Activated CD4-positive, alpha-beta memory T cell treated with anti-CD3 and anti-CD28 coated beads, Interleukin-2, amount 10 ng/mL, durations not matched to agents 7 days and 5 days (primary cell): Measurements from ENCODE around the gene PCDHGB6. TPM values are rescaled to one million over a fixed set of nuclear protein-coding genes. Genes with fewer than 3 reads are reported as not detected.
"Not testable (repeated sequence)": the region's sequence is repeated elsewhere in the genome, so short reads cannot be mapped to it uniquely, and the experiment has no call there.

Source experiments
- CTCF ChIA-PET: fragments of 350-600 bp; sonication (Branson Sonifier 250); formaldehyde crosslinking; loops from one replicate; lab custom pipeline; 2021; ENCODE audit warnings: antibody characterized with exemption, inconsistent platforms; lab: Charles Lee
- POLR2A ChIA-PET: fragments of 350-600 bp; sonication (Branson Sonifier 250); formaldehyde crosslinking; loops from one replicate; lab custom pipeline; 2021; ENCODE audit warnings: antibody characterized with exemption; lab: Charles Lee
- DNase-seq: peaks from one replicate; pipeline ENCODE4 v3.0.0-alpha.2; 2020
- H3K27ac Mint-ChIP-seq: one replicate; pipeline ENCODE4 v1.8.0; 2021; ENCODE audit warnings: mild to moderate bottlenecking, mixed read lengths
- H3K27me3 Mint-ChIP-seq: one replicate; pipeline ENCODE4 v1.8.0; 2021; ENCODE audit warnings: mixed read lengths
- H3K36me3 Mint-ChIP-seq: one replicate; pipeline ENCODE4 v1.8.0; 2021; ENCODE audit warnings: low read depth, mixed read lengths
- H3K4me1 Mint-ChIP-seq: one replicate; pipeline ENCODE4 v1.8.0; 2021; ENCODE audit warnings: mixed read lengths
- H3K4me3 Mint-ChIP-seq: one replicate; pipeline ENCODE4 v1.8.0; 2021; ENCODE audit warnings: mild to moderate bottlenecking, mixed read lengths
- H3K9me3 Mint-ChIP-seq: one replicate; pipeline ENCODE4 v1.8.0; 2021; ENCODE audit warnings: mixed read lengths
- total RNA-seq, 2 experiments: library from RNA; stranded (reverse); gene quantifications; one replicate each; pipeline ENCODE4 v1.2.3, GENCODE V29; 2021

Gene PCDHGB6
- total RNA-seq, 2 experiments from 2014 or later = not detected

DNA sequence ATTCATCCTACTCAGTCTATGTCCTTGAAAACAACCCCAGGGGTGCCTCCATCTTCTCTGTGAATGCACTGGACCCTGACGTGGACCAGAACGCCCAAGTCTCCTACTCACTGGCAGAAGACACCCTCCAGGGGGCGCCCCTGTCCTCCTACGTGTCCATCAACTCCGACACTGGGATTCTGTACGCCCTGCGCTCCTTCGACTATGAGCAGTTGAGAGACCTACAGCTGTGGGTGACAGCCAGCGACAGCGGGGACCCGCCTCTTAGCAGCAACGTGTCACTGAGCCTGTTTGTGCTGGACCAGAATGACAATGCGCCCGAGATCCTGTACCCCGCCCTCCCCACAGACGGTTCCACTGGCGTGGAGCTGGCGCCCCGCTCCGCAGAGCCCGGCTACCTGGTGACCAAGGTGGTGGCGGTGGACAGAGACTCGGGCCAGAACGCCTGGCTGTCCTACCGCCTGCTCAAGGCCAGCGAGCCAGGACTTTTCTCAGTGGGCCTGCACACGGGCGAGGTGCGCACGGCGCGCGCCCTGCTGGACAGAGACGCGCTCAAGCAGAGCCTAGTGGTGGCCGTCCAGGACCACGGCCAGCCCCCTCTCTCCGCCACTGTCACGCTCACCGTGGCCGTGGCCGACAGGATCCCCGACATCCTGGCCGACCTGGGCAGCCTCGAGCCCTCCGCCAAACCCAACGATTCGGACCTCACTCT lies 32.2 kb upstream of the PCDHGB6 start:
- CTCF ChIA-PET = interaction anchor here (0.7 kb wide), 1 partner anchor 100 kb away, joined by 4 read pairs; no protein-coding TSS in a partner anchor
- peaks cover 17% of the 10 kb centered on the region for H3K27me3 Mint-ChIP-seq
- H3K27ac Mint-ChIP-seq, POLR2A ChIA-PET, H3K4me3 Mint-ChIP-seq, DNase-seq, H3K4me1 Mint-ChIP-seq: not testable (repeated sequence)
- peaks cover 19% of the 10 kb centered on the region for H3K9me3 Mint-ChIP-seq
- peaks cover 11% of the 10 kb centered on the region for H3K36me3 Mint-ChIP-seq

DNA sequence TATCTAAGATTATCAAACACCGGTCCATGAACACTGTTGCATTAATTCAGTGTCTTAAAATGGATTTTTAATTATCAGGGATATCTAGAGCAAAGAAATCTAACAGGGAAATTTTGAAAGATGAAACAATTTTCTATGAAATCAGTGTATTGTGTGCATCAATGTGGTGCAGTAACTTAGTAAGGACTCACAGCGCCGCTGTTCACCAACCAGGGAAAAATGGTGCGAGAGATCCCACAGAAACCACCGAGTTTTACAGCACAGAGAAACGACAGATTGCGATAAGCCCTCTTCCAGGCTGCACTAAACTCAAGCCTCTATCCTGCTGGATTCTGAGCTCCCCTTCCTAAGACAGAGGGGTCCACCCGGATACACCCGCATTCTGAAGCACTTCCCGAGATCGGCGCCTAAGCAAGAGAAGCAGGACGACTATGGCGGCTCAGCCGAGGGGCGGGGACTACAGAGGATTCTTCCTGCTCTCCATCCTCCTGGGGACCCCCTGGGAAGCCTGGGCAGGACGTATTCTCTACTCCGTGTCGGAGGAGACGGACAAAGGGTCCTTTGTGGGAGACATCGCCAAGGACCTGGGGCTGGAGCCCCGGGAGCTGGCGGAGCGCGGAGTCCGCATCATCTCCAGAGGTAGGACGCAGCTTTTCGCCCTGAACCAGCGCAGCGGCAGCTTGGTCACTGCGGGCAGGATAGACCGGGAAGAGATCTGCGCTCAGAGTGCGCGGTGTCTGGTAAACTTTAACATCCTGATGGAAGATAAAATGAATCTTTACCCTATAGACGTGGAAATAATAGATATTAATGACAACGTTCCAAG lies 25.1 kb upstream of the PCDHGB6 start, which contains the start of gene PCDHGA7:
Gene PCDHGA7, plus strand, starts transcription at position 274 of the 826 bp plus-strand sequence. Its CDS starts 158 bp downstream, at position 432.
- CTCF ChIA-PET = interaction anchor here (1.1 kb wide), 1 partner anchor 16 kb away, joined by 4 read pairs; no protein-coding TSS in a partner anchor
- no peak within 1 kb of the TSS for H3K27ac Mint-ChIP-seq
- peaks cover 31% of the 10 kb centered on the region for H3K27me3 Mint-ChIP-seq
- no peak for DNase-seq
- POLR2A ChIA-PET = no interaction called here
- peaks cover 8% of the 10 kb centered on the region for H3K9me3 Mint-ChIP-seq
- H3K36me3 Mint-ChIP-seq = no peaks in the 10 kb centered on the region
- no peaks in the 10 kb centered on the region for H3K4me1 Mint-ChIP-seq
- peak within 1 kb of the TSS; percentile 46 for H3K4me3 Mint-ChIP-seq

- ChIA-PET POLR2A (no interaction called here), CTCF (interaction anchor here (1.1 kb wide), 1 partner anchor 16 kb away, joined by 4 read pairs; no protein-coding TSS in a partner anchor)
- H3K36me3 Mint-ChIP-seq = peaks cover under 1% of the 10 kb centered on the region
- H3K9me3 Mint-ChIP-seq = peaks cover 9% of the 10 kb centered on the region
- H3K4me3 Mint-ChIP-seq = no peak overlapping the region
- H3K27me3 Mint-ChIP-seq = peaks cover 31% of the 10 kb centered on the region
- H3K4me1 Mint-ChIP-seq = no peaks in the 10 kb centered on the region
- no peak overlapping the region for H3K27ac Mint-ChIP-seq
- no peak for DNase-seq
Observed at GRCh38 chr5:141383345-141383744, 24.5 kb upstream of the PCDHGB6 start.

DNA sequence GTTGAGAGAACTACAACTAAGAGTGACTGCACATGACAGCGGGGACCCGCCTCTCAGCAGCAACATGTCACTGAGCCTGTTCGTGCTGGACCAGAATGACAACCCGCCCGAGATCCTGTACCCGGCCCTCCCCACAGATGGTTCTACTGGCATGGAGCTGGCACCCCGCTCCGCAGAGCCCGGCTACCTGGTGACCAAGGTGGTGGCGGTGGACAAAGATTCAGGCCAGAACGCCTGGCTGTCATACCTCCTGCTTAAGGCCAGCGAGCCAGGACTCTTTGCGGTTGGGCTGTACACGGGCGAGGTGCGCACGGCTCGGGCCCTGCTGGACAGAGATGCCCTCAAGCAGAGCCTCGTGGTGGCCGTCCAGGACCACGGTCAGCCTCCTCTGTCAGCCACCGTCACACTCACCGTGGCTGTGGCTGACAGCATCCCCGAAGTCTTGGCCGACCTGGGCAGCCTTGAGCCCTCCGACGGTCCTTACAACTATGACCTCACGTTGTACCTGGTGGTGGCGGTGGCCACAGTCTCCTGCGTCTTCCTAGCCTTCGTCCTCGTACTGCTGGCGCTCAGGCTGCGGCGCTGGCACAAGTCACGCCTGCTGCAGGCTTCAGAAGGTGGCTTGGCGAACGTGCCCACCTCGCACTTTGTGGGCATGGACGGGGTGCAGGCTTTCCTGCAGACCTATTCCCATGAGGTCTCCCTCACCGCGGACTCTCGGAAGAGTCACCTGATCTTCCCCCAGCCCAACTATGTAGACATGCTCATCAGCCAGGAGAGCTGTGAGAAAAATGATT lies 23.2 kb upstream of the PCDHGB6 start:
- Mint-ChIP-seq H3K27me3 (peaks cover 32% of the 10 kb centered on the region), H3K4me3 (no peak overlapping the region), H3K9me3 (peaks cover 16% of the 10 kb centered on the region), H3K4me1 (no peaks in the 10 kb centered on the region), H3K27ac (no peak overlapping the region), H3K36me3 (peaks cover 3% of the 10 kb centered on the region)
- ChIA-PET POLR2A (no interaction called here), CTCF (no interaction called here)
- DNase-seq = no peak

DNA sequence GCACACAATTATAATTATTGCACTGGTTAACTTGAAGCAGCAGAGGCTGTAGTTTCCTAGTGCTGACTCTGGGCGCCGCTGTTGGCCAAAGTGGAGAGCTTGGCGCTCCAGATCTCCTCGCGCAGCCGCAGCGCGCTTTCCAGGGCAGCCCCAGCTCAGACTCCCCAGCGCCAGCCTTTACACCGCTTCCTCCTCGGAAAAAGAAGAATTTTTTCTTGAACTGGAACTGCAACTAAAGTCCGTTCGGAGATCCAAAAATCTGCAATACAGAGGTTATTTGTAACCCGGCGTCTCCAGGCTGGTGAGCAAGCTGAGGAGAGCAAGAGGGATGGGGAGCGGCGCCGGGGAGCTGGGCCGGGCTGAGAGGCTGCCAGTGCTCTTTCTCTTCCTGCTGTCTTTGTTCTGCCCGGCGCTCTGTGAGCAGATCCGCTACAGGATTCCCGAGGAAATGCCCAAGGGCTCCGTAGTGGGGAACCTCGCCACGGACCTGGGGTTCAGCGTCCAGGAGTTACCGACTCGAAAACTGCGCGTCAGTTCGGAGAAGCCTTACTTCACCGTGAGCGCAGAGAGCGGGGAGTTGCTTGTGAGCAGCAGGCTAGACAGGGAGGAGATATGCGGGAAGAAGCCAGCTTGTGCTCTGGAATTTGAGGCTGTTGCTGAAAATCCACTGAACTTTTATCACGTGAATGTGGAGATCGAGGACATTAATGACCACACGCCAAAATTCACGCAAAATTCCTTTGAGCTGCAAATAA lies 20.1 kb upstream of the PCDHGB6 start, which contains the start of gene PCDHGB4:
Gene PCDHGB4, plus strand, starts transcription at position 142 of the 755 bp plus-strand sequence. Its CDS starts 187 bp downstream, at position 329.
- H3K4me1 Mint-ChIP-seq, DNase-seq, H3K36me3 Mint-ChIP-seq, H3K27ac Mint-ChIP-seq: not testable (repeated sequence)
- POLR2A ChIA-PET = interaction anchor here (1.0 kb wide), 1 partner anchor 67 kb away, joined by 3 read pairs; the partner anchor contains the start of gene TAF7
- H3K4me3 Mint-ChIP-seq = peak within 1 kb of the TSS; percentile 7
- H3K9me3 Mint-ChIP-seq = peaks cover 22% of the 10 kb centered on the region
- CTCF ChIA-PET = interaction anchor here (0.7 kb wide), 1 partner anchor 20 kb away, joined by 3 read pairs; the partner anchor contains the start of gene PCDHGB6
- H3K27me3 Mint-ChIP-seq = peaks cover 32% of the 10 kb centered on the region

- Mint-ChIP-seq H3K36me3 (peaks cover 6% of the 10 kb centered on the region), H3K4me3 (no peak overlapping the region), H3K27ac (no peak overlapping the region), H3K27me3 (peaks cover 27% of the 10 kb centered on the region), H3K4me1 (no peaks in the 10 kb centered on the region), H3K9me3 (peaks cover 17% of the 10 kb centered on the region)
- POLR2A ChIA-PET = no interaction called here
- DNase-seq = no peak
- CTCF ChIA-PET = no interaction called here
Observed at GRCh38 chr5:141388661-141389060, 19.2 kb upstream of the PCDHGB6 start.

DNA sequence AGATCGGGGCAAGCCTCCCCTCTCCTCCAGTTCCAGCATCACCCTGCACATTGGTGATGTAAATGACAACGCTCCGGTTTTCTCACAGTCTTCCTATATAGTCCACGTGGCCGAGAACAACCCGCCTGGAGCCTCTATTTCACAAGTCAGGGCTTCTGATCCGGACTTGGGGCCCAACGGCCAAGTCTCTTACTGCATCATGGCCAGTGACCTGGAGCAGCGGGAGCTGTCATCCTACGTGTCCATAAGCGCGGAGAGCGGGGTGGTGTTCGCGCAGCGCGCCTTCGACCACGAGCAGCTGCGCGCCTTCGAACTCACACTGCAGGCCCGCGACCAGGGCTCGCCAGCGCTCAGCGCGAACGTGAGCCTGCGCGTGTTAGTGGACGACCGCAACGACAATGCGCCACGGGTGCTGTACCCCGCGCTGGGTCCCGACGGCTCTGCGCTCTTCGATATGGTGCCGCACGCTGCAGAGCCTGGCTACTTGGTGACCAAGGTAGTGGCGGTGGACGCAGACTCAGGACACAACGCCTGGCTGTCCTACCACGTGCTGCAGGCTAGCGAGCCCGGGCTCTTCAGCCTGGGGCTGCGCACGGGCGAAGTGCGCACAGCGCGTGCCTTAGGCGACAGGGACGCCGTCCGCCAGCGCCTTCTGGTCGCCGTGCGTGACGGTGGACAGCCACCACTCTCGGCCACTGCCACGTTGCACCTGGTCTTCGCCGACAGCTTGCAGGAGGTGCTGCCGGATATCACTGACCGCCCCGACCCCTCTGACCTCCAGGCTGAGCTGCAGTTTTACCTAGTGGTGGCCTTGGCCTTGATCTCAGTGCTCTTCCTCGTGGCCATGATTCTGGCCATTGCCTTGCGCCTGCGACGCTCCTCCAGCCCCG lies 18.4 kb upstream of the PCDHGB6 start:
- Mint-ChIP-seq H3K36me3 (peaks cover 6% of the 10 kb centered on the region), H3K27ac (no peak overlapping the region), H3K27me3 (peaks cover 29% of the 10 kb centered on the region), H3K9me3 (peaks cover 21% of the 10 kb centered on the region), H3K4me3 (no peak overlapping the region), H3K4me1 (no peaks in the 10 kb centered on the region)
- ChIA-PET POLR2A (no interaction called here), CTCF (interaction anchor here (1.6 to 1.7 kb wide), 2 partner anchors 16 to 135 kb away, joined by 4 to 5 read pairs; no protein-coding TSS in a partner anchor)
- no peak for DNase-seq

GRCh38 chr5:141392429-141393198 lies 15.2 kb upstream of the PCDHGB6 start, which contains the start of gene PCDHGA8:
PCDHGA8 (plus strand) TSS chr5:141392633; CDS start chr5:141392814, 181 bp downstream.
- H3K27me3 Mint-ChIP-seq = peaks cover 36% of the 10 kb centered on the region
- no peak for DNase-seq
- ChIA-PET POLR2A (no interaction called here), CTCF (interaction anchor here (1.4 kb wide), 1 partner anchor 20 kb away, joined by 5 read pairs; the partner anchor contains the start of gene PCDHGA10)
- no peaks in the 10 kb centered on the region for H3K4me1 Mint-ChIP-seq
- peaks cover 18% of the 10 kb centered on the region for H3K9me3 Mint-ChIP-seq
- H3K36me3 Mint-ChIP-seq = peaks cover 6% of the 10 kb centered on the region
- no peak within 1 kb of the TSS for H3K4me3 Mint-ChIP-seq
- H3K27ac Mint-ChIP-seq = no peak within 1 kb of the TSS

GRCh38 chr5:141393267-141393666 lies 14.6 kb upstream of the PCDHGB6 start:
- ChIA-PET POLR2A (no interaction called here), CTCF (interaction anchor here (1.4 kb wide), 1 partner anchor 19 kb away, joined by 5 read pairs; the partner anchor contains the start of gene PCDHGA10)
- Mint-ChIP-seq H3K27me3 (peaks cover 36% of the 10 kb centered on the region), H3K4me3 (no peak overlapping the region), H3K27ac (no peak overlapping the region), H3K36me3 (peaks cover 6% of the 10 kb centered on the region), H3K4me1 (no peaks in the 10 kb centered on the region), H3K9me3 (peaks cover 18% of the 10 kb centered on the region)
- no peak for DNase-seq

GRCh38 chr5:141394401-141395187 lies 13.2 kb upstream of the PCDHGB6 start:
- H3K27ac Mint-ChIP-seq, H3K4me3 Mint-ChIP-seq, H3K4me1 Mint-ChIP-seq, POLR2A ChIA-PET, DNase-seq: not testable (repeated sequence)
- H3K36me3 Mint-ChIP-seq = peaks cover 10% of the 10 kb centered on the region
- CTCF ChIA-PET = interaction anchor here (0.7 to 1.1 kb wide), 3 partner anchors 18 to 525 kb away, joined by 3 to 4 read pairs (median 3); partner anchors contain the start of gene PCDHGA10
- H3K27me3 Mint-ChIP-seq = peaks cover 39% of the 10 kb centered on the region
- peaks cover 14% of the 10 kb centered on the region for H3K9me3 Mint-ChIP-seq
